SK-N-MC (cell line): ENCODE measurements around the gene CFAP69.

ENCODE experiments used
- EZH2 ChIP-seq: fragments of 200-600 bp; sonication (generic); IDR thresholded peaks from one replicate; pipeline ENCODE4 v1.6.1; 2017; ENCODE audit warnings: antibody characterized with exemption
- POLR2AphosphoS5 ChIP-seq: IDR thresholded peaks from 2 replicates; pipeline ENCODE4 v1.6.1; 2012; ENCODE audit warnings: mild to moderate bottlenecking, low read depth, low read length, borderline replicate concordance

GRCh38 chr7:90251304-90251635, 6.3 kb downstream of the CFAP69 start:
- TF ChIP-seq EZH2 = no peak
- TF ChIP-seq POLR2AphosphoS5 = no peak
